Nephron progenitor cell (in vitro differentiated cells): ENCODE results near the gene HIPK3.
"Not testable (repeated sequence)": the region's sequence is repeated elsewhere in the genome, so short reads cannot be mapped to it uniquely, and the experiment has no call there.

Source experiments
- DNase-seq: peaks from one replicate; pipeline ENCODE4 v3.0.0; 2021
- H3K27ac Mint-ChIP-seq: 2 replicates; pipeline ENCODE4 v1.8.0; 2021; ENCODE audit warnings: mild to moderate bottlenecking, moderate library complexity, mixed read lengths
- H3K27me3 Mint-ChIP-seq: 2 replicates; pipeline ENCODE4 v1.8.0; 2021; ENCODE audit warnings: mild to moderate bottlenecking, low read depth, mixed read lengths; ENCODE audit not compliant: poor library complexity
- H3K36me3 Mint-ChIP-seq: 2 replicates; pipeline ENCODE4 v1.8.0; 2021; ENCODE audit warnings: low read depth, mixed read lengths
- H3K4me1 Mint-ChIP-seq: 2 replicates; pipeline ENCODE4 v1.8.0; 2021; ENCODE audit warnings: mixed read lengths
- H3K4me3 Mint-ChIP-seq: 2 replicates; pipeline ENCODE4 v1.8.0; 2021; ENCODE audit warnings: mild to moderate bottlenecking, moderate library complexity, mixed read lengths
- H3K9me3 Mint-ChIP-seq: 2 replicates; pipeline ENCODE4 v1.8.0; 2021; ENCODE audit warnings: mild to moderate bottlenecking, moderate library complexity, mixed read lengths
- CTCF ChIP-seq: fragments of 200-600 bp; sonication (generic); IDR thresholded peaks from 2 replicates; pipeline ENCODE4 v1.5.0; 2021; ENCODE audit warnings: antibody characterized with exemption

HIPK3 gene

GRCh38 chr11:33291004-33291777 is 34.0 kb downstream of the HIPK3 start:
- TF ChIP-seq CTCF = no peak
- Mint-ChIP-seq H3K27me3 (no peaks in the 10 kb centered on the region), H3K4me3 (no peak overlapping the region), H3K4me1 (peaks cover 26% of the 10 kb centered on the region), H3K9me3 (no peaks in the 10 kb centered on the region), H3K27ac (no peak overlapping the region), H3K36me3 (peaks cover 51% of the 10 kb centered on the region)
- no peak for DNase-seq

- Mint-ChIP-seq H3K36me3 (peaks cover 52% of the 10 kb centered on the region), H3K27ac (peak overlapping the region; percentile 11)
Measured at GRCh38 chr11:33292311-33292710, 35.1 kb downstream of the HIPK3 start.

GRCh38 chr11:33294224-33294623 is 37.0 kb downstream of the HIPK3 start:
- H3K9me3 Mint-ChIP-seq = peaks cover 22% of the 10 kb centered on the region
- no peak overlapping the region for H3K4me3 Mint-ChIP-seq
- DNase-seq = no peak
- no peaks in the 10 kb centered on the region for H3K27me3 Mint-ChIP-seq
- TF ChIP-seq CTCF = no peak
- peaks cover 26% of the 10 kb centered on the region for H3K4me1 Mint-ChIP-seq
- H3K36me3 Mint-ChIP-seq = peaks cover 61% of the 10 kb centered on the region
- no peak overlapping the region for H3K27ac Mint-ChIP-seq

More at GRCh38 chr11:33292311-33292710, 35.1 kb downstream of the HIPK3 start:
- H3K4me3 Mint-ChIP-seq = no peak overlapping the region
- peaks cover 26% of the 10 kb centered on the region for H3K4me1 Mint-ChIP-seq
- no peaks in the 10 kb centered on the region for H3K27me3 Mint-ChIP-seq
- TF ChIP-seq CTCF = no peak
- DNase-seq = peak; percentile 33
- H3K9me3 Mint-ChIP-seq = peaks cover 9% of the 10 kb centered on the region

DNA sequence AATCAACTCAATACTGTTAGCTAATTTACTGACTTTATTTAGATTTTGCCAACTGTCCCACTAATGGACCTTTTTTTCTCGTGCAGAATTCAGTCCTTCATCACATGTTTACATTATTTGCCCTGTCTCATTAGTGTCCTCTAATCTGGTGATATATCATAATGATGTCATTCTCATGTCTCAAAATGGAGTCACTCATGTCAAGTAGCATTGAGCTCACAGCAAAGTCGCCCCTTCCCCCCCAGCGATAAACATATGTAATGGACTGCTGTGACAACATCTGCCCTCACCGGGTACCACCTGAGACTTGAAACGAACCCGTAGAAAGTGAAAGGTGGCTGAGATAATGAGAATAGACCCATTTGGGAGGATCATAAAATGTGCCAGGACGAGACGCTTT is 37.6 kb downstream of the HIPK3 start:
- no peak for TF ChIP-seq CTCF
- Mint-ChIP-seq H3K27me3 (no peaks in the 10 kb centered on the region), H3K27ac (no peak overlapping the region), H3K36me3 (peaks cover 65% of the 10 kb centered on the region), H3K4me3 (no peak overlapping the region), H3K9me3 (peaks cover 22% of the 10 kb centered on the region), H3K4me1 (peaks cover 26% of the 10 kb centered on the region)
- no peak for DNase-seq

- no peak for DNase-seq
- H3K9me3 Mint-ChIP-seq = peaks cover 22% of the 10 kb centered on the region
- no peak overlapping the region for H3K4me3 Mint-ChIP-seq
- peaks cover 75% of the 10 kb centered on the region for H3K36me3 Mint-ChIP-seq
- H3K4me1 Mint-ChIP-seq = peaks cover 18% of the 10 kb centered on the region
- no peak overlapping the region for H3K27ac Mint-ChIP-seq
- TF ChIP-seq CTCF = no peak
- H3K27me3 Mint-ChIP-seq = no peaks in the 10 kb centered on the region
Measured at GRCh38 chr11:33296695-33297094, 39.5 kb downstream of the HIPK3 start.

DNA sequence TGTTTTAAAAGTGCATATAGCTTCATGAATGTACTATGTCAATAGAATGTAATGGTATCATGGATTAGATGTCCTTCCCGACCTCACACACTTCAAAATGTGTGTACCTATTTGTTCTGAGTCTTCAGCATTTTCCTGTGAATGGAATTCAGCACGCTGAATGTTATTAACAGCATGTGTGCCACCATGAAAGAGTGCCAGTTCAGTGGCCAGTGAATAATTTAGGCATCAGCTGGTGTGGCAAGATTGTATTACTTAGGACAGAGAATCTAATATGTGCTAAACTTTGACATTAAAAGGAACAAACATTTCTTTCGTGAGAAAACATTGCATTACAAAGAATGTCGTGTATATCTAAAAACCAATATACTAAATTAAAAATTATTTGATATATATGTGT is 46.4 kb downstream of the HIPK3 start:
- Mint-ChIP-seq H3K27ac (no peak overlapping the region), H3K36me3 (peaks cover 22% of the 10 kb centered on the region), H3K9me3 (peaks cover 3% of the 10 kb centered on the region), H3K4me1 (no peaks in the 10 kb centered on the region), H3K27me3 (no peaks in the 10 kb centered on the region), H3K4me3 (no peak overlapping the region)
- DNase-seq = no peak
- no peak for TF ChIP-seq CTCF

DNA sequence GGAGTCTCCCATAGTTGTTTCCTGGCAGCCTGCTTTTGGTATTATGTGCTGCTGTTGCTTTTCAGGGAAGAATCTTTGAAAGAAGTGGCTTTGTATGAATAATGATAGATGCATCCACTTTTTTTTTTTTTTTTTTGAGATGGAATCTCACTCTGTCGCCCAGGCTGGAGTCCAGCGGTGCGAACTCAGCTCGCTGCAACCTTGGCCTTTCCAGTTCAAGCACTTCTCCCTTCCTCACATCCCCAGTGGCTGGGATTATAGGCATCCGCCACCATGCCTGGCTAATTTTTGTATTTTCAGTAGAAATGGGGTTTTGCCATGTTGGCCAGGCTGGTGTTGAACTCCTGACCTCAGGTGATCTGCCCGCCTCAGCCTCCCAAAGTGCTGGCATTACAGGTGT is 49.6 kb downstream of the HIPK3 start:
- H3K9me3 Mint-ChIP-seq, DNase-seq, H3K36me3 Mint-ChIP-seq, H3K4me3 Mint-ChIP-seq, H3K27me3 Mint-ChIP-seq, H3K4me1 Mint-ChIP-seq, H3K27ac Mint-ChIP-seq: not testable (repeated sequence)
